Fibroblast of lung (primary cell): ENCODE data around the gene HRAS.

Experiments used
- CTCF ChIP-seq, 2 donors: IDR thresholded peaks in 1 of 2; conservative IDR thresholded peaks in 1 of 2; 1 replicate in 1 of 2; 2 replicates in 1 of 2; pipeline ENCODE4 v1.5.1; 2011 to 2012; ENCODE audit warnings: low read length in 2 of 2, control low read depth in 1 of 2, inconsistent platforms in 1 of 2, low read depth in 1 of 2, mild to moderate bottlenecking in 1 of 2
- EZH2 ChIP-seq: IDR thresholded peaks from 2 replicates; pipeline ENCODE4 v1.5.1; 2012; ENCODE audit warnings: low read length, control low read depth, mild to moderate bottlenecking; ENCODE audit errors: missing control alignments

GRCh38 chr11:491358-491757 lies 44.0 kb downstream of the HRAS start:
- TF ChIP-seq CTCF (conservative IDR thresholded peaks at IDR 0.05 in 1 of 2, IDR thresholded peaks at IDR 0.05 in 1 of 2; ENCODE audit: low read depth in 1 of 2, low read length in 2 of 2): no peak
- TF ChIP-seq EZH2: no peak
